Measurements from ENCODE around the gene SLC4A3. TPM values are rescaled to one million over a fixed set of nuclear protein-coding genes. Genes with fewer than 3 reads are reported as not detected.

Gene SLC4A3
- total and polyA plus RNA-seq, 2 of the 13 experiments (the other 11 are each of a cell fraction or from before 2014, with no cell fraction given) = 0.18 to 0.95 TPM

DNA sequence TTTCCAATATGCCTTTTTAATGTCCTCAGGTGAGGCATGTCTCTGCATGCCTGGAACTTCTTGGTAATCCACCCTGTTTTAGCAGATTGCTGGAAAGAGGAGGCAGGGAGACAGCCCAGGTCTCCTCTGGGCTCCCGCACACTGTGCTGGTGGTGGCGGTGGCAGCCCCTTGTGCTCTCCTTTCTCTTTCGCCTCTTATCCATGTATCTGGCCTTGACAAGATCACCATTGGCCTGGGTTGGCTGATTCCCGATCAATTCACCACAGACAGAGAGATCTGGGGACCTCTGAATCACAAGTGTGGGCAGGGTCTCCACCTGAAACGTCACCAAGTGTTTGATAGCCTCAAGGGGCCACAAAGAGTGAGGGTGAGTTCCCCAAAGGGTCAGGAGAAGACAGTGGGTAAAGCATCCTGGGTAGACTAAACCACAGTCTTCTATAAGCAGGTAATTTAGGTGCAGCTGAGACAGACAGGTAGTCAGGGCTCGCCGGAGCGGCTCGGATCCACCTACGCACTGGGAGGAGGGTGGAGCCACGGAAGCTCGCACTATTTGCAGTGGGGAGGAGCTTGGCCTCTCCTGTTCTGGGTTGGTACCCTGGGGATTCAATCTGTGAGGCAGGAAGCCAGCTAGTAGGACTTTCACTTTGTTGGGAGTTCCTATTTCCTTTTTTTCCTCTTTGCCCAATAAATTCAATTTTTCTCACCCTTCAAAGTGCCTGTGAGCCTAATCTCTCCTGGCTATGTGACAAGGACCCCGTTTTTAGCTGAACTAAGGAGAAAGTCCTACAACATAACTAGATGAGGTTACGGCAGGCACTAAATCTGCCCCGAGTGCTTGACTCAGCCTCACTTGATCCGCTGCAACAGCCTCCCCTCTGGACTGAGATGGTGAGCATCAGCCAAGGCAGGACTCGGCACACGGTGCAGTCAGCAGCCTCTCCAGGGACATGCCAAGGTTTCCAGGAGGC lies 57.6 kb downstream of the SLC4A3 start:
- peak overlapping the region; percentile 24; the same call in 1 of the 2 replicates for H3K9ac ChIP-seq (ENCODE audit: insufficient read depth, low read depth, low read length)
- H3K4me3 ChIP-seq (replicated peaks in 1 of 3; ENCODE audit: insufficient read depth in 1 of 3, low read depth in 2 of 3, low read length in 3 of 3) = peak overlapping the region; percentile 48 to 69 (median 57)
- WGBS (ENCODE audit: low lambda C conversion rate) = 29% methylated on average over 13 of the region's 18 CpGs
- ChIA-PET CTCF (ENCODE audit: low intra/inter-chr PET ratio, low total read pairs) (no interaction called here), POLR2A (interaction anchor here (1.0 to 1.1 kb wide), 2 partner anchors 142 to 298 kb away, joined by 3 read pairs; partner anchors contain the start of genes CHPF, DNPEP and TMEM198)
- DNase-seq (ENCODE audit: low spot score) (peak; percentile 61), ATAC-seq (peak; percentile 97), FAIRE-seq (peak; percentile 66)
- H2AFZ ChIP-seq (ENCODE audit: low read length) = peak overlapping the region; percentile 89
- H3K36me3 ChIP-seq (replicated peaks in 1 of 2; ENCODE audit: control insufficient read depth in 1 of 2, insufficient read depth in 2 of 2, low read length in 2 of 2) = no peaks in the 10 kb centered on the region
- BruUV-seq (replicated peaks) = no TSS peak
- peaks cover 35% of the 10 kb centered on the region for H3K4me1 ChIP-seq (ENCODE audit: insufficient read depth, low read length)
- intact Hi-C loops (cut with micrococcal nuclease; ENCODE audit: unreplicated experiment) (no loop called here), in situ Hi-C loops (cut with HindIII; ENCODE audit: extremely low pct_ligation_motif_present, low pct_unique_long_range_greater_than_20kb) (no loop called here)
- H3K9me3 ChIP-seq (ENCODE audit: low read length) = no peaks in the 10 kb centered on the region
- no peak overlapping the region for H3K27ac ChIP-seq (ENCODE audit: extremely low read length, insufficient read depth, low read length)
- H4K20me1 ChIP-seq (ENCODE audit: insufficient read depth, low read length) = no peaks in the 10 kb centered on the region
- H3K27me3 ChIP-seq (ENCODE audit: control insufficient read depth in 1 of 2, insufficient read depth in 2 of 2, low read length in 2 of 2) = peaks cover 0 to 18% of the 10 kb centered on the region in 2 experiments; a peak in 3 of 5 replicates
- H3K79me2 ChIP-seq (ENCODE audit: insufficient read depth, low read length) = no peaks in the 10 kb centered on the region
- peak overlapping the region; percentile 94 for H3K4me2 ChIP-seq (ENCODE audit: low read depth, low read length)
- TF ChIP-seq TP53 (CRISPR knock-in tag; conservative IDR thresholded peaks at IDR 0.05) = no peak
- TF ChIP-seq, protein P1, sequence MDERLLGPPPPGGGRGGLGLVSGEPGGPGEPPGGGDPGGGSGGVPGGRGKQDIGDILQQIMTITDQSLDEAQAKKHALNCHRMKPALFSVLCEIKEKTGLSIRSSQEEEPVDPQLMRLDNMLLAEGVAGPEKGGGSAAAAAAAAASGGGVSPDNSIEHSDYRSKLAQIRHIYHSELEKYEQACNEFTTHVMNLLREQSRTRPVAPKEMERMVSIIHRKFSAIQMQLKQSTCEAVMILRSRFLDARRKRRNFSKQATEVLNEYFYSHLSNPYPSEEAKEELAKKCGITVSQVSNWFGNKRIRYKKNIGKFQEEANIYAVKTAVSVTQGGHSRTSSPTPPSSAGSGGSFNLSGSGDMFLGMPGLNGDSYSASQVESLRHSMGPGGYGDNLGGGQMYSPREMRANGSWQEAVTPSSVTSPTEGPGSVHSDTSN (CRISPR knock-in tag; IDR thresholded peaks at IDR 0.05) = peak; percentile 39; the same call in 1 of the 2 replicates
- no peak for TF ChIP-seq ZNF782 (CRISPR knock-in tag; IDR thresholded peaks at IDR 0.05; ENCODE audit: borderline replicate concordance)
- no peak for TF ChIP-seq ZBTB42 (CRISPR knock-in tag; IDR thresholded peaks at IDR 0.05)
- TF ChIP-seq RAD21 (CRISPR knock-in tag; IDR thresholded peaks at IDR 0.05) = no peak
- TF ChIP-seq ZNF501 (CRISPR knock-in tag; IDR thresholded peaks at IDR 0.05) = peak; percentile 36; the same call in 1 of the 2 replicates
- TF ChIP-seq SOX6 (IDR thresholded peaks at IDR 0.05) = no peak
- 0 out of 2 replicates have a peak, but pooled peaks have one; percentile 10 for TF ChIP-seq SOX6 (CRISPR knock-in tag; IDR thresholded peaks at IDR 0.05)
- TF ChIP-seq HOXA3 (CRISPR knock-in tag; IDR thresholded peaks at IDR 0.05) = no peak
- TF ChIP-seq PHF20 (CRISPR knock-in tag; IDR thresholded peaks at IDR 0.05) = no peak
- TF ChIP-seq DRAP1 (CRISPR knock-in tag; IDR thresholded peaks at IDR 0.05) = peak; percentile 41; the same call in 1 of the 2 replicates
- TF ChIP-seq ZNF143 (CRISPR knock-in tag; IDR thresholded peaks at IDR 0.05) = no peak
- peak; percentile 37 for TF ChIP-seq ZNF883 (CRISPR knock-in tag; IDR thresholded peaks at IDR 0.05; ENCODE audit: not compliant biosample characterization)
- TF ChIP-seq, protein P2, sequence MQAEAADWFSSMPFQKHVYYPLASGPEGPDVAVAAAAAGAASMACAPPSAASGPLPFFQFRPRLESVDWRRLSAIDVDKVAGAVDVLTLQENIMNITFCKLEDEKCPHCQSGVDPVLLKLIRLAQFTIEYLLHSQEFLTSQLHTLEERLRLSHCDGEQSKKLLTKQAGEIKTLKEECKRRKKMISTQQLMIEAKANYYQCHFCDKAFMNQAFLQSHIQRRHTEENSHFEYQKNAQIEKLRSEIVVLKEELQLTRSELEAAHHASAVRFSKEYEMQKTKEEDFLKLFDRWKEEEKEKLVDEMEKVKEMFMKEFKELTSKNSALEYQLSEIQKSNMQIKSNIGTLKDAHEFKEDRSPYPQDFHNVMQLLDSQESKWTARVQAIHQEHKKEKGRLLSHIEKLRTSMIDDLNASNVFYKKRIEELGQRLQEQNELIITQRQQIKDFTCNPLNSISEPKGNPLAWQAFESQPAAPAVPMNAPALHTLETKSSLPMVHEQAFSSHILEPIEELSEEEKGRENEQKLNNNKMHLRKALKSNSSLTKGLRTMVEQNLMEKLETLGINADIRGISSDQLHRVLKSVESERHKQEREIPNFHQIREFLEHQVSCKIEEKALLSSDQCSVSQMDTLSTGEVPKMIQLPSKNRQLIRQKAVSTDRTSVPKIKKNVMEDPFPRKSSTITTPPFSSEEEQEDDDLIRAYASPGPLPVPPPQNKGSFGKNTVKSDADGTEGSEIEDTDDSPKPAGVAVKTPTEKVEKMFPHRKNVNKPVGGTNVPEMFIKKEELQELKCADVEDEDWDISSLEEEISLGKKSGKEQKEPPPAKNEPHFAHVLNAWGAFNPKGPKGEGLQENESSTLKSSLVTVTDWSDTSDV (CRISPR knock-in tag; IDR thresholded peaks at IDR 0.05) = no peak
- TF ChIP-seq, protein P3, sequence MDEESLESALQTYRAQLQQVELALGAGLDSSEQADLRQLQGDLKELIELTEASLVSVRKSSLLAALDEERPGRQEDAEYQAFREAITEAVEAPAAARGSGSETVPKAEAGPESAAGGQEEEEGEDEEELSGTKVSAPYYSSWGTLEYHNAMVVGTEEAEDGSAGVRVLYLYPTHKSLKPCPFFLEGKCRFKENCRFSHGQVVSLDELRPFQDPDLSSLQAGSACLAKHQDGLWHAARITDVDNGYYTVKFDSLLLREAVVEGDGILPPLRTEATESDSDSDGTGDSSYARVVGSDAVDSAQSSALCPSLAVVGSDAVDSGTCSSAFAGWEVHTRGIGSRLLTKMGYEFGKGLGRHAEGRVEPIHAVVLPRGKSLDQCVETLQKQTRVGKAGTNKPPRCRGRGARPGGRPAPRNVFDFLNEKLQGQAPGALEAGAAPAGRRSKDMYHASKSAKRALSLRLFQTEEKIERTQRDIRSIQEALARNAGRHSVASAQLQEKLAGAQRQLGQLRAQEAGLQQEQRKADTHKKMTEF (CRISPR knock-in tag; IDR thresholded peaks at IDR 0.05) = 0 out of 2 replicates have a peak, but pooled peaks have one; percentile 47
- TF ChIP-seq ZNF441 (CRISPR knock-in tag; IDR thresholded peaks at IDR 0.05; ENCODE audit: borderline replicate concordance) = peak; percentile 58; the same call in 1 of the 2 replicates
- TF ChIP-seq ZNF598 (CRISPR knock-in tag; IDR thresholded peaks at IDR 0.05; ENCODE audit: borderline replicate concordance) = no peak
- TF ChIP-seq ZBTB38 (CRISPR knock-in tag; IDR thresholded peaks at IDR 0.05) = peak; percentile 10; the same call in 1 of the 2 replicates
